ENCODE measurements around the gene GRB2.
"Not testable (repeated sequence)": the region's sequence is repeated elsewhere in the genome, so short reads cannot be mapped to it uniquely, and the experiment has no call there.

Gene GRB2

GRCh38 chr17:75405365-75406221 is at the start of gene GRB2:
Gene GRB2, minus strand, starts transcription at chr17:75405678. Its CDS starts 12,050 bp downstream, at chr17:75393628.
- H3K27ac Mint-ChIP-seq = peak within 1 kb of the TSS; percentile 98
- H3K36me3 Mint-ChIP-seq = no peaks in the 10 kb centered on the region
- peaks cover 38% of the 10 kb centered on the region for H3K4me1 Mint-ChIP-seq (ENCODE audit: low read depth)
- H3K9me3 Mint-ChIP-seq (ENCODE audit: low read depth) = no peaks in the 10 kb centered on the region
- H3K27me3 Mint-ChIP-seq = no peaks in the 10 kb centered on the region
- peak within 1 kb of the TSS; percentile 99 for H3K4me3 Mint-ChIP-seq

GRCh38 chr17:75454672-75455071 is 49.2 kb upstream of the GRB2 start:
- H3K27ac Mint-ChIP-seq; H3K36me3 Mint-ChIP-seq; H3K9me3 Mint-ChIP-seq (ENCODE audit: low read depth); H3K27me3 Mint-ChIP-seq: not testable (repeated sequence)
- H3K4me3 Mint-ChIP-seq = peak overlapping the region; percentile 5
- H3K4me1 Mint-ChIP-seq (ENCODE audit: low read depth) = peaks cover 28% of the 10 kb centered on the region

GRCh38 chr17:75454193-75454592 is 48.7 kb upstream of the GRB2 start:
- Mint-ChIP-seq H3K4me3 (no peak overlapping the region), H3K9me3 (ENCODE audit: low read depth) (no peaks in the 10 kb centered on the region), H3K4me1 (ENCODE audit: low read depth) (peaks cover 23% of the 10 kb centered on the region), H3K27me3 (no peaks in the 10 kb centered on the region), H3K27ac (no peak overlapping the region), H3K36me3 (no peaks in the 10 kb centered on the region)

- no peaks in the 10 kb centered on the region for H3K4me1 Mint-ChIP-seq (ENCODE audit: low read depth)
- H3K9me3 Mint-ChIP-seq (ENCODE audit: low read depth) = no peaks in the 10 kb centered on the region
- no peak overlapping the region for H3K4me3 Mint-ChIP-seq
- H3K27ac Mint-ChIP-seq = no peak overlapping the region
- H3K27me3 Mint-ChIP-seq = no peaks in the 10 kb centered on the region
- H3K36me3 Mint-ChIP-seq = no peaks in the 10 kb centered on the region
These were observed 44.8 kb upstream of the GRB2 start for GRCh38 chr17:75450270-75450669.

GRCh38 chr17:75447951-75448856 is 42.7 kb upstream of the GRB2 start:
- no peak overlapping the region for H3K27ac Mint-ChIP-seq
- H3K36me3 Mint-ChIP-seq = no peaks in the 10 kb centered on the region
- no peaks in the 10 kb centered on the region for H3K9me3 Mint-ChIP-seq (ENCODE audit: low read depth)
- no peaks in the 10 kb centered on the region for H3K4me1 Mint-ChIP-seq (ENCODE audit: low read depth)
- no peak overlapping the region for H3K4me3 Mint-ChIP-seq
- no peaks in the 10 kb centered on the region for H3K27me3 Mint-ChIP-seq

- not testable (repeated sequence) for H3K9me3 Mint-ChIP-seq (ENCODE audit: low read depth); H3K4me1 Mint-ChIP-seq (ENCODE audit: low read depth); H3K36me3 Mint-ChIP-seq; H3K4me3 Mint-ChIP-seq; H3K27me3 Mint-ChIP-seq; H3K27ac Mint-ChIP-seq
These were observed 40.4 kb upstream of the GRB2 start for GRCh38 chr17:75445896-75446295.

GRCh38 chr17:75445296-75445695 is 39.8 kb upstream of the GRB2 start:
- no peaks in the 10 kb centered on the region for H3K27me3 Mint-ChIP-seq
- H3K27ac Mint-ChIP-seq = no peak overlapping the region
- no peaks in the 10 kb centered on the region for H3K36me3 Mint-ChIP-seq
- no peaks in the 10 kb centered on the region for H3K4me1 Mint-ChIP-seq (ENCODE audit: low read depth)
- H3K4me3 Mint-ChIP-seq = no peak overlapping the region
- H3K9me3 Mint-ChIP-seq (ENCODE audit: low read depth) = no peaks in the 10 kb centered on the region

GRCh38 chr17:75442168-75443103 is 37.0 kb upstream of the GRB2 start:
- Mint-ChIP-seq H3K4me1 (ENCODE audit: low read depth) (no peaks in the 10 kb centered on the region), H3K36me3 (no peaks in the 10 kb centered on the region), H3K4me3 (no peak overlapping the region), H3K27ac (no peak overlapping the region), H3K27me3 (no peaks in the 10 kb centered on the region), H3K9me3 (ENCODE audit: low read depth) (no peaks in the 10 kb centered on the region)

GRCh38 chr17:75440738-75441448 is 35.4 kb upstream of the GRB2 start:
- H3K4me1 Mint-ChIP-seq (ENCODE audit: low read depth) = peaks cover 6% of the 10 kb centered on the region
- H3K4me3 Mint-ChIP-seq = no peak overlapping the region
- H3K27ac Mint-ChIP-seq = no peak overlapping the region
- no peaks in the 10 kb centered on the region for H3K9me3 Mint-ChIP-seq (ENCODE audit: low read depth)
- H3K27me3 Mint-ChIP-seq = no peaks in the 10 kb centered on the region
- no peaks in the 10 kb centered on the region for H3K36me3 Mint-ChIP-seq

- H3K27ac Mint-ChIP-seq = no peak overlapping the region
- peaks cover 6% of the 10 kb centered on the region for H3K4me1 Mint-ChIP-seq (ENCODE audit: low read depth)
- no peaks in the 10 kb centered on the region for H3K36me3 Mint-ChIP-seq
- no peaks in the 10 kb centered on the region for H3K9me3 Mint-ChIP-seq (ENCODE audit: low read depth)
- H3K27me3 Mint-ChIP-seq = no peaks in the 10 kb centered on the region
- H3K4me3 Mint-ChIP-seq = no peak overlapping the region
These were observed 33.8 kb upstream of the GRB2 start for GRCh38 chr17:75439287-75439686.

GRCh38 chr17:75437404-75437803 is 31.9 kb upstream of the GRB2 start:
- H3K36me3 Mint-ChIP-seq; H3K27me3 Mint-ChIP-seq; H3K9me3 Mint-ChIP-seq (ENCODE audit: low read depth); H3K4me3 Mint-ChIP-seq; H3K4me1 Mint-ChIP-seq (ENCODE audit: low read depth); H3K27ac Mint-ChIP-seq: not testable (repeated sequence)

- H3K4me1 Mint-ChIP-seq (ENCODE audit: low read depth); H3K9me3 Mint-ChIP-seq (ENCODE audit: low read depth); H3K4me3 Mint-ChIP-seq: not testable (repeated sequence)
These were observed 29.0 kb upstream of the GRB2 start for GRCh38 chr17:75434433-75434832.

GRCh38 chr17:75433218-75433783 is 27.8 kb upstream of the GRB2 start:
- Mint-ChIP-seq H3K27ac (no peak overlapping the region), H3K4me3 (no peak overlapping the region)

More at GRCh38 chr17:75434433-75434832, 29.0 kb upstream of the GRB2 start:
- H3K36me3 Mint-ChIP-seq, H3K27me3 Mint-ChIP-seq, H3K27ac Mint-ChIP-seq: not testable (repeated sequence)

More at GRCh38 chr17:75433218-75433783, 27.8 kb upstream of the GRB2 start:
- Mint-ChIP-seq H3K9me3 (ENCODE audit: low read depth) (no peaks in the 10 kb centered on the region), H3K4me1 (ENCODE audit: low read depth) (peaks cover 6% of the 10 kb centered on the region), H3K27me3 (peaks cover 2% of the 10 kb centered on the region), H3K36me3 (no peaks in the 10 kb centered on the region)
